Measurements from ENCODE around the gene RNU5B-1. TPM values are rescaled to one million over a fixed set of nuclear protein-coding genes. Genes with fewer than 3 reads are reported as not detected.

RNU5B-1 gene
- total and polyA plus RNA-seq, 9 of the 15 experiments (the other 6 are each of a cell fraction or from before 2014, with no cell fraction given) = 14.2 TPM; not detected in 8

DNA sequence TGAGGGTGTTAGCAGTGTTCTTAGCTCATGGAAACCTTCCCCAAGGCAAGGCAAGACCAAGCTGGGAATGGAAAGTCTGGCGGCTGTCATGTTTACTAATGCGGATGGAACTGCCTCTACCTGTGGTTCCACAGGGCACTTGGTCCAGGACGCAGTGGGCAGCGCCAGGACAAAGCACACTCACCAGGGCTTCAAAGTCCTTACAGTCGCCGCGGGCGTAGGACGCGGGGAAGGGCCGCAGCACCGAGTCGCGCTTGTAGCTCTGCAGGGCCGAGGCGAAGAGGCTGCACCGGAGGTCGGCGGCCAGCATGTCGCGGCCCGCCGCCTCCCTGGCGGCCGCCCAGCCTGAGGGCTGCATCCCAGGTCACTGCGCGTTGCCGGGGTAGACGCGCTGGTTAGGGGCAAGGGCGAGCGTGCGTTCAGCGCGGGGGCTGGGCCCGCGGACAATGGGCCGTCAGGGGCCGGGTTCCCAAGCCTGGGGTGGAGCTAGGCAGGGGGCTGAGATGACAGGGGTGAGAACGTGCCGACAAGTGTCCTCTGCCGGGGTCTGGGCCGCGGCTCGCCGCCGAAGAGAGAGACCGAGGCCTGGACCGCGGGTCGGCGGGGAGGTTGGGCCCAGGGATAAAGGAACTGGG, 18.3 kb upstream of the RNU5B-1 start (continued):
- TF ChIP-seq MGA (IDR thresholded peaks at IDR 0.05) (peak; percentile 74; the same call in 1 of the 2 replicates), PHF8 (IDR thresholded peaks at IDR 0.05; ENCODE audit: borderline replicate concordance, low read length) (no peak), ZNF316 (IDR thresholded peaks at IDR 0.05) (no peak), SMAD3 (CRISPR knock-in tag; conservative IDR thresholded peaks at IDR 0.05) (no peak), DDX20 (tag; IDR thresholded peaks at IDR 0.05; ENCODE audit: low read depth) (no peak), ZNF561 (CRISPR knock-in tag; conservative IDR thresholded peaks at IDR 0.05) (no peak), RAD51 (IDR thresholded peaks at IDR 0.05; ENCODE audit: borderline replicate concordance, low read depth) (no peak), CCAR2 (IDR thresholded peaks at IDR 0.05; ENCODE audit: low read depth, low read length) (no peak), BHLHE40 (IDR thresholded peaks at IDR 0.05; ENCODE audit: low read length) (peak; percentile 4; the same call in 1 of the 2 replicates), SP2 (IDR thresholded peaks at IDR 0.05; ENCODE audit: extremely low read depth, low read depth, low read length, poor library complexity, severe bottlenecking) (no peak), E2F4 (CRISPR knock-in tag; IDR thresholded peaks at IDR 0.05; ENCODE audit: low read depth) (no peak), ZNF584 (CRISPR knock-in tag; IDR thresholded peaks at IDR 0.05; ENCODE audit: low read depth) (no peak)
- TF ChIP-seq, protein P1, sequence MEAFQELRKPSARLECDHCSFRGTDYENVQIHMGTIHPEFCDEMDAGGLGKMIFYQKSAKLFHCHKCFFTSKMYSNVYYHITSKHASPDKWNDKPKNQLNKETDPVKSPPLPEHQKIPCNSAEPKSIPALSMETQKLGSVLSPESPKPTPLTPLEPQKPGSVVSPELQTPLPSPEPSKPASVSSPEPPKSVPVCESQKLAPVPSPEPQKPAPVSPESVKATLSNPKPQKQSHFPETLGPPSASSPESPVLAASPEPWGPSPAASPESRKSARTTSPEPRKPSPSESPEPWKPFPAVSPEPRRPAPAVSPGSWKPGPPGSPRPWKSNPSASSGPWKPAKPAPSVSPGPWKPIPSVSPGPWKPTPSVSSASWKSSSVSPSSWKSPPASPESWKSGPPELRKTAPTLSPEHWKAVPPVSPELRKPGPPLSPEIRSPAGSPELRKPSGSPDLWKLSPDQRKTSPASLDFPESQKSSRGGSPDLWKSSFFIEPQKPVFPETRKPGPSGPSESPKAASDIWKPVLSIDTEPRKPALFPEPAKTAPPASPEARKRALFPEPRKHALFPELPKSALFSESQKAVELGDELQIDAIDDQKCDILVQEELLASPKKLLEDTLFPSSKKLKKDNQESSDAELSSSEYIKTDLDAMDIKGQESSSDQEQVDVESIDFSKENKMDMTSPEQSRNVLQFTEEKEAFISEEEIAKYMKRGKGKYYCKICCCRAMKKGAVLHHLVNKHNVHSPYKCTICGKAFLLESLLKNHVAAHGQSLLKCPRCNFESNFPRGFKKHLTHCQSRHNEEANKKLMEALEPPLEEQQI (IDR thresholded peaks at IDR 0.05) = no peak

Data from K562 (cell line).